MCF 10A (cell line): ENCODE measurements around the gene CPNE7. TPM values are rescaled to one million over a fixed set of nuclear protein-coding genes. Genes with fewer than 3 reads are reported as not detected.
A peak's percentile ranks its signal among the peaks of the same experiment; 100 is the strongest.

Experiments used
- BruUV-seq: library from RNA; stranded (reverse); fragments of 400-500 nt; replicated peaks from 2 replicates; lab custom pipeline; 2021; lab: Mats Ljungman, UMichigan
- CTCF ChIA-PET: fragments of 300-600 bp; sonication (Branson Sonifier 250); formaldehyde crosslinking; extraction: SDS; loops from one replicate; lab custom pipeline; 2021; ENCODE audit warnings: antibody characterized with exemption, inconsistent platforms; lab: Yijun Ruan, JAX
- POLR2A ChIA-PET: fragments of 300-600, 350-650 bp; sonication (Branson Sonifier 250); formaldehyde crosslinking; extraction: SDS; loops from one replicate; lab custom pipeline; 2020; ENCODE audit warnings: antibody characterized with exemption, inconsistent platforms; lab: Yijun Ruan, JAX
- DNase-seq: peaks from one replicate; pipeline ENCODE4 v3.0.0-alpha.2; 2018; ENCODE audit not compliant: unreplicated experiment
- H3K27ac Mint-ChIP-seq: one replicate; pipeline ENCODE4 v1.8.0; 2022; ENCODE audit warnings: mild to moderate bottlenecking, low read depth, mixed read lengths; ENCODE audit not compliant: unreplicated experiment
- H3K27me3 Mint-ChIP-seq: one replicate; pipeline ENCODE4 v1.8.0; 2022; ENCODE audit warnings: mixed read lengths; ENCODE audit not compliant: insufficient read depth, unreplicated experiment
- H3K36me3 Mint-ChIP-seq: one replicate; pipeline ENCODE4 v1.8.0; 2022; ENCODE audit warnings: mild to moderate bottlenecking, moderate library complexity, mixed read lengths; ENCODE audit not compliant: insufficient read depth, unreplicated experiment
- H3K4me1 Mint-ChIP-seq: one replicate; pipeline ENCODE4 v1.8.0; 2022; ENCODE audit warnings: mixed read lengths; ENCODE audit not compliant: insufficient read depth, unreplicated experiment
- H3K4me3 Mint-ChIP-seq: one replicate; pipeline ENCODE4 v1.8.0; 2022; ENCODE audit warnings: mild to moderate bottlenecking, moderate library complexity, mixed read lengths; ENCODE audit not compliant: unreplicated experiment
- H3K9me3 Mint-ChIP-seq: one replicate; pipeline ENCODE4 v1.8.0; 2022; ENCODE audit warnings: mixed read lengths; ENCODE audit not compliant: unreplicated experiment
- CTCF ChIP-seq: fragments of 200-600 bp; IDR thresholded peaks from one replicate; pipeline ENCODE4 v1.8.0; 2022; ENCODE audit warnings: antibody characterized with exemption, mild to moderate bottlenecking; ENCODE audit not compliant: unreplicated experiment
- intact Hi-C: fragments of 100-400 bp; cut with micrococcal nuclease; formaldehyde crosslinking; loops from 2 replicates; pipeline ENCODE4 v1.14.1; 2022
- total RNA-seq: library from RNA; stranded (reverse); gene quantifications from 2 replicates; pipeline ENCODE4 v1.2.3, GENCODE V29; 2022

The CPNE7 gene
- total RNA-seq, 1 experiment from 2014 or later = 86.8 TPM

DNA sequence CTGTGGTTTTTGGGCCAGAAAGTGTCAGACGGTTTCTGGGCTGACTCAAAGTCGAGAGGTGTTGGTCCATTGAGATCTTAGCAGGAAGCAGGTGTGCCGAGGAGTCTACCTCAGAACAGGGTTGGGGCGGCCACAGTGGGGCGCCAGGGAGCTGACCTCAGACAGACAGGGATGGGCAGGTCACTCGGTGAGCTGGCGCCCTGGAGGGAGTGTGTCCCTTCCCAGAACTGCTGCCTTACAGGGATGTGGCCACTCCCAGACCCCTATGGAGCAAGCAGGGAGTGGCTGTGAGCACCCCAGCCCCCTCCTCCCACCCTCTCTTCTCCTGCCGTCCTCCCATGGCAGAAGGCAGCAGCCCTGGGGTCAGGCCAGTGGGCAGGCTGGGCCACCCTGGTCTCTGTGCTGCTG is 23.9 kb downstream of the CPNE7 start:
- BruUV-seq = no TSS peak
- no peaks in the 10 kb centered on the region for H3K27me3 Mint-ChIP-seq
- peak; percentile 47 for TF ChIP-seq CTCF
- no peaks in the 10 kb centered on the region for H3K9me3 Mint-ChIP-seq
- peak; percentile 66 for DNase-seq
- intact Hi-C loops = loop anchor here (2.0 kb wide), 1 partner anchor 41 kb away; no protein-coding TSS in a partner anchor
- no peak overlapping the region for H3K4me3 Mint-ChIP-seq
- peaks cover 14% of the 10 kb centered on the region for H3K4me1 Mint-ChIP-seq
- H3K27ac Mint-ChIP-seq = no peak overlapping the region
- peaks cover 6% of the 10 kb centered on the region for H3K36me3 Mint-ChIP-seq
- CTCF ChIA-PET = interaction anchor here (0.7 to 2.4 kb wide), 5 partner anchors 12 to 263 kb away, joined by 3 to 18 read pairs (median 6); no protein-coding TSS in a partner anchor
- POLR2A ChIA-PET = interaction anchor here (0.7 to 1.6 kb wide), 5 partner anchors 10 to 42 kb away, joined by 3 to 5 read pairs (median 4); no protein-coding TSS in a partner anchor

DNA sequence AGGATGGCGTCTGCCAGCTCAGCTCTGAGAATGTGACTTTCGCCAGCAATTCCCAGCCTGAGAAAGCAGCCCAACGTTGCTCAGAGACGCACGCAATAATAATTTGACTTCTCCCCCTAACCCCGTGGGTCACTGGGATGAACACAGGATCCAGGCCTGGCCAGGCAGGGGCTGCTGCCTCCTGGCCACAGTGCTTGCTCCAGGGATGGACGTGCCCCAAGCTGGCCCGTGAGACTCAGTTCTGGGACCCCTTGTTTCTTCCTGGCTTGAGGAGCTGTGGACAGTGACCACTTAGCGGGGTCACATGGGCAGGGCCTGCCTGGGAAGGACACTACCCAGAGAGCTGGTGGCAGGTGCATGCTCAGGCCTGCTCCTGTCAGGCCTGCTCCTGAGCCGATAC is 24.3 kb downstream of the CPNE7 start:
- Mint-ChIP-seq H3K9me3 (no peaks in the 10 kb centered on the region), H3K27me3 (no peaks in the 10 kb centered on the region), H3K4me3 (no peak overlapping the region), H3K4me1 (peaks cover 14% of the 10 kb centered on the region), H3K36me3 (peaks cover 6% of the 10 kb centered on the region), H3K27ac (no peak overlapping the region)
- ChIA-PET CTCF (interaction anchor here (0.7 to 2.4 kb wide), 6 partner anchors 12 to 263 kb away, joined by 3 to 18 read pairs (median 4); no protein-coding TSS in a partner anchor), POLR2A (interaction anchor here (0.7 to 1.6 kb wide), 6 partner anchors 10 to 120 kb away, joined by 3 to 5 read pairs (median 4); partner anchors contain the start of gene VPS9D1)
- intact Hi-C loops = loop anchor here (2.0 kb wide), 1 partner anchor 41 kb away; no protein-coding TSS in a partner anchor
- no TSS peak for BruUV-seq
- TF ChIP-seq CTCF = no peak
- DNase-seq = no peak

DNA sequence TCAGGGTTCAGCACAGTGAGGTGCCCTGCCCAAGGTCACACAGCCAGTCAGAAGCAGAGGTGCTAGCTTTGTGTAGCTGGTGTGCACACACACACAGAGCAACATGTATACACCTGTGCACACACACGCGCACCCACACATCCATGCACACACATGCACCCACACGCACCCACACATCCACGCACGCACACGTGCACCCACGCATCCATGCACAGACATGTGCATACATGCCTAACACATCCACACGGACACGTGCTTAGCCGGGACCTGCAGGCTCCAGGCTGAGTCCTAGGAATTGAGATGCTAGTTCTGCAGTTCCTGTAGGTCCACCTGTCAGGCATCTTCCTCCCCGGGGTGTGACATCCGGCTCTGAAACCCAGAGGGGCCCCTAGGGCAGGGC is 24.9 kb downstream of the CPNE7 start:
- intact Hi-C loops = no loop called here
- no TSS peak for BruUV-seq
- Mint-ChIP-seq H3K9me3 (no peaks in the 10 kb centered on the region), H3K27me3 (no peaks in the 10 kb centered on the region), H3K27ac (no peak overlapping the region), H3K4me1 (peaks cover 14% of the 10 kb centered on the region), H3K4me3 (no peak overlapping the region), H3K36me3 (peaks cover 6% of the 10 kb centered on the region)
- CTCF ChIA-PET = interaction anchor here (0.7 to 2.4 kb wide), 5 partner anchors 15 to 262 kb away, joined by 3 to 18 read pairs (median 6); no protein-coding TSS in a partner anchor
- DNase-seq = no peak
- POLR2A ChIA-PET = interaction anchor here (0.9 to 1.6 kb wide), 5 partner anchors 19 to 120 kb away, joined by 3 to 5 read pairs (median 4); partner anchors contain the start of gene VPS9D1
- TF ChIP-seq CTCF = no peak

GRCh38 chr16:89600956-89601355 is 25.4 kb downstream of the CPNE7 start:
- TF ChIP-seq CTCF = no peak
- ChIA-PET POLR2A (interaction anchor here (0.6 to 2.1 kb wide), 6 partner anchors 12 to 846 kb away, joined by 3 to 5 read pairs (median 4); partner anchors contain the start of genes TCF25 and VPS9D1), CTCF (interaction anchor here (0.6 to 2.4 kb wide), 6 partner anchors 9 to 41 kb away, joined by 3 to 18 read pairs (median 5); no protein-coding TSS in a partner anchor)
- no peak overlapping the region for H3K27ac Mint-ChIP-seq
- peak; percentile 32 for DNase-seq
- no peaks in the 10 kb centered on the region for H3K9me3 Mint-ChIP-seq
- peaks cover 6% of the 10 kb centered on the region for H3K36me3 Mint-ChIP-seq
- intact Hi-C loops = no loop called here
- H3K27me3 Mint-ChIP-seq = no peaks in the 10 kb centered on the region
- no peak overlapping the region for H3K4me3 Mint-ChIP-seq
- peaks cover 14% of the 10 kb centered on the region for H3K4me1 Mint-ChIP-seq
- BruUV-seq = no TSS peak
